ENCODE results near the gene GGT6.

DNA sequence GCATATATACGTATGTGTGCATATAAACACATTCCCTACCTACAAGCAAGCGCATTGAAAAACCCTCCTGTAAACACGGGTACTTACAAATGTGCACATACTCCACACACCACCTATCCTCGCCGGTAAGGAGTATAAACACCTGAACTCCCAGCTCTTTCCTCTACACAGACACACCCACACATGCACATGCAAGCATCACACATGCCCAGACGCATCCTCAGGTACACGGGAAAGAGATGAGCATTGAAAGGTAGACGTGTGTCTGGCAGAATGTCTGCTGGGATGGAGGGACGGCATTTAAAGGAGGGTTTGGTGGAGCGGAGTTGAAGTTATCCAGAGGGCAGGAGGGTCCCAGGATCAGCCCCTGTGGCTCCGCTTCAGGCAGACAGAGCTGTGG is 19.3 kb upstream of the GGT6 start:
- TF ChIP-seq RAD21 (IDR thresholded peaks at IDR 0.05; ENCODE audit: low read length) = no peak
- no peak for TF ChIP-seq CTCF (IDR thresholded peaks at IDR 0.05)
- TF ChIP-seq EP300 (IDR thresholded peaks at IDR 0.05; ENCODE audit: borderline replicate concordance in 1 of 2, low read depth in 1 of 2, low read length in 1 of 2) = no peak
- TF ChIP-seq SMC3 (IDR thresholded peaks at IDR 0.05; ENCODE audit: low read depth, low read length) = no peak
- TF ChIP-seq, protein P1, sequence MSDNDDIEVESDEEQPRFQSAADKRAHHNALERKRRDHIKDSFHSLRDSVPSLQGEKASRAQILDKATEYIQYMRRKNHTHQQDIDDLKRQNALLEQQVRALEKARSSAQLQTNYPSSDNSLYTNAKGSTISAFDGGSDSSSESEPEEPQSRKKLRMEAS (IDR thresholded peaks at IDR 0.05; ENCODE audit: low read depth) = no peak
- no peak for TF ChIP-seq POLR2AphosphoS5 (IDR thresholded peaks at IDR 0.05; ENCODE audit: low read depth, low read length)
- no peak for TF ChIP-seq PBX3 (IDR thresholded peaks at IDR 0.05)
- no peak for TF ChIP-seq TEAD4 (IDR thresholded peaks at IDR 0.05; ENCODE audit: borderline replicate concordance, insufficient read depth)
- no peak for TF ChIP-seq MXI1 (IDR thresholded peaks at IDR 0.05; ENCODE audit: low read depth, low read length)
- TF ChIP-seq MEF2A (IDR thresholded peaks at IDR 0.05; ENCODE audit: borderline replicate concordance, low read depth) = no peak
- TF ChIP-seq TAF1 (IDR thresholded peaks at IDR 0.05; ENCODE audit: borderline replicate concordance, low read depth, low read length) = no peak
- TF ChIP-seq, protein P2, sequence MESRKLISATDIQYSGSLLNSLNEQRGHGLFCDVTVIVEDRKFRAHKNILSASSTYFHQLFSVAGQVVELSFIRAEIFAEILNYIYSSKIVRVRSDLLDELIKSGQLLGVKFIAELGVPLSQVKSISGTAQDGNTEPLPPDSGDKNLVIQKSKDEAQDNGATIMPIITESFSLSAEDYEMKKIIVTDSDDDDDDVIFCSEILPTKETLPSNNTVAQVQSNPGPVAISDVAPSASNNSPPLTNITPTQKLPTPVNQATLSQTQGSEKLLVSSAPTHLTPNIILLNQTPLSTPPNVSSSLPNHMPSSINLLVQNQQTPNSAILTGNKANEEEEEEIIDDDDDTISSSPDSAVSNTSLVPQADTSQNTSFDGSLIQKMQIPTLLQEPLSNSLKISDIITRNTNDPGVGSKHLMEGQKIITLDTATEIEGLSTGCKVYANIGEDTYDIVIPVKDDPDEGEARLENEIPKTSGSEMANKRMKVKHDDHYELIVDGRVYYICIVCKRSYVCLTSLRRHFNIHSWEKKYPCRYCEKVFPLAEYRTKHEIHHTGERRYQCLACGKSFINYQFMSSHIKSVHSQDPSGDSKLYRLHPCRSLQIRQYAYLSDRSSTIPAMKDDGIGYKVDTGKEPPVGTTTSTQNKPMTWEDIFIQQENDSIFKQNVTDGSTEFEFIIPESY (IDR thresholded peaks at IDR 0.05; ENCODE audit: borderline replicate concordance, low read depth) = no peak
- TF ChIP-seq, protein P3, sequence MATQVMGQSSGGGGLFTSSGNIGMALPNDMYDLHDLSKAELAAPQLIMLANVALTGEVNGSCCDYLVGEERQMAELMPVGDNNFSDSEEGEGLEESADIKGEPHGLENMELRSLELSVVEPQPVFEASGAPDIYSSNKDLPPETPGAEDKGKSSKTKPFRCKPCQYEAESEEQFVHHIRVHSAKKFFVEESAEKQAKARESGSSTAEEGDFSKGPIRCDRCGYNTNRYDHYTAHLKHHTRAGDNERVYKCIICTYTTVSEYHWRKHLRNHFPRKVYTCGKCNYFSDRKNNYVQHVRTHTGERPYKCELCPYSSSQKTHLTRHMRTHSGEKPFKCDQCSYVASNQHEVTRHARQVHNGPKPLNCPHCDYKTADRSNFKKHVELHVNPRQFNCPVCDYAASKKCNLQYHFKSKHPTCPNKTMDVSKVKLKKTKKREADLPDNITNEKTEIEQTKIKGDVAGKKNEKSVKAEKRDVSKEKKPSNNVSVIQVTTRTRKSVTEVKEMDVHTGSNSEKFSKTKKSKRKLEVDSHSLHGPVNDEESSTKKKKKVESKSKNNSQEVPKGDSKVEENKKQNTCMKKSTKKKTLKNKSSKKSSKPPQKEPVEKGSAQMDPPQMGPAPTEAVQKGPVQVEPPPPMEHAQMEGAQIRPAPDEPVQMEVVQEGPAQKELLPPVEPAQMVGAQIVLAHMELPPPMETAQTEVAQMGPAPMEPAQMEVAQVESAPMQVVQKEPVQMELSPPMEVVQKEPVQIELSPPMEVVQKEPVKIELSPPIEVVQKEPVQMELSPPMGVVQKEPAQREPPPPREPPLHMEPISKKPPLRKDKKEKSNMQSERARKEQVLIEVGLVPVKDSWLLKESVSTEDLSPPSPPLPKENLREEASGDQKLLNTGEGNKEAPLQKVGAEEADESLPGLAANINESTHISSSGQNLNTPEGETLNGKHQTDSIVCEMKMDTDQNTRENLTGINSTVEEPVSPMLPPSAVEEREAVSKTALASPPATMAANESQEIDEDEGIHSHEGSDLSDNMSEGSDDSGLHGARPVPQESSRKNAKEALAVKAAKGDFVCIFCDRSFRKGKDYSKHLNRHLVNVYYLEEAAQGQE (IDR thresholded peaks at IDR 0.05; ENCODE audit: low read depth, low read length) = no peak

All from SK-N-SH (cell line).